Uterus (tissue), 2 donors: ENCODE measurements around the gene TIGIT.

Experiments used
- POLR2A ChIP-seq, 2 donors: fragments of 450-650 bp; IDR thresholded peaks; one replicate each; pipeline ENCODE4 v1.6.1; 2016; ENCODE audit warnings: antibody characterized with exemption in 2 of 2, mild to moderate bottlenecking in 1 of 2, moderate library complexity in 1 of 2
- TF ChIP-seq, protein P1 (sequence below), 4 experiments: fragments of 200-600 bp in 2 of 4; fragments of 450-650 bp in 2 of 4; sonication (generic) in 2 of 4; IDR thresholded peaks; one replicate each; pipeline ENCODE4 v1.5.1; 2016 to 2019; ENCODE audit warnings: antibody characterized with exemption in 4 of 4, mild to moderate bottlenecking in 2 of 4, moderate library complexity in 1 of 4

DNA sequence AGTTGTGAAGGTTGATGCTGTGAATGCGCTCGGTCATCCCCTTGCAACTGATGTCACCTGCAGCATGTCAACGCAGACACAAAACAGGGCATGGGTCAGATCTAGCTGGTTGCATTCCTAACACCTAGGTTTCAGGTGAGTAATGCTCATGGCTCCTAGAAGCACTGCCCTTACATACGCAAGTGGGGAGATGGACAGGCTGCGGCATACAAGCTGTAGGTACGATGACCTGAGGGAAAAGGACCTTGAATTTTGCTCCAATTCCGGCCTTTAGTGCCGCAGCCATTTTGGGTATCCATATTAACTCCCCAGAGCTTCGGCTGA lies 58.0 kb downstream of the TIGIT start:
- TF ChIP-seq, protein P1, sequence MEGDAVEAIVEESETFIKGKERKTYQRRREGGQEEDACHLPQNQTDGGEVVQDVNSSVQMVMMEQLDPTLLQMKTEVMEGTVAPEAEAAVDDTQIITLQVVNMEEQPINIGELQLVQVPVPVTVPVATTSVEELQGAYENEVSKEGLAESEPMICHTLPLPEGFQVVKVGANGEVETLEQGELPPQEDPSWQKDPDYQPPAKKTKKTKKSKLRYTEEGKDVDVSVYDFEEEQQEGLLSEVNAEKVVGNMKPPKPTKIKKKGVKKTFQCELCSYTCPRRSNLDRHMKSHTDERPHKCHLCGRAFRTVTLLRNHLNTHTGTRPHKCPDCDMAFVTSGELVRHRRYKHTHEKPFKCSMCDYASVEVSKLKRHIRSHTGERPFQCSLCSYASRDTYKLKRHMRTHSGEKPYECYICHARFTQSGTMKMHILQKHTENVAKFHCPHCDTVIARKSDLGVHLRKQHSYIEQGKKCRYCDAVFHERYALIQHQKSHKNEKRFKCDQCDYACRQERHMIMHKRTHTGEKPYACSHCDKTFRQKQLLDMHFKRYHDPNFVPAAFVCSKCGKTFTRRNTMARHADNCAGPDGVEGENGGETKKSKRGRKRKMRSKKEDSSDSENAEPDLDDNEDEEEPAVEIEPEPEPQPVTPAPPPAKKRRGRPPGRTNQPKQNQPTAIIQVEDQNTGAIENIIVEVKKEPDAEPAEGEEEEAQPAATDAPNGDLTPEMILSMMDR (IDR thresholded peaks at IDR 0.05) = no peak
- TF ChIP-seq POLR2A (IDR thresholded peaks at IDR 0.05) = no peak
